Measurements from ENCODE around the gene KLK1. TPM values are rescaled to one million over a fixed set of nuclear protein-coding genes. Genes with fewer than 3 reads are reported as not detected.

The KLK1 gene
- total RNA-seq, 3 donors from 2014 or later, result 0.33 to 0.44 TPM; not detected in 1

DNA sequence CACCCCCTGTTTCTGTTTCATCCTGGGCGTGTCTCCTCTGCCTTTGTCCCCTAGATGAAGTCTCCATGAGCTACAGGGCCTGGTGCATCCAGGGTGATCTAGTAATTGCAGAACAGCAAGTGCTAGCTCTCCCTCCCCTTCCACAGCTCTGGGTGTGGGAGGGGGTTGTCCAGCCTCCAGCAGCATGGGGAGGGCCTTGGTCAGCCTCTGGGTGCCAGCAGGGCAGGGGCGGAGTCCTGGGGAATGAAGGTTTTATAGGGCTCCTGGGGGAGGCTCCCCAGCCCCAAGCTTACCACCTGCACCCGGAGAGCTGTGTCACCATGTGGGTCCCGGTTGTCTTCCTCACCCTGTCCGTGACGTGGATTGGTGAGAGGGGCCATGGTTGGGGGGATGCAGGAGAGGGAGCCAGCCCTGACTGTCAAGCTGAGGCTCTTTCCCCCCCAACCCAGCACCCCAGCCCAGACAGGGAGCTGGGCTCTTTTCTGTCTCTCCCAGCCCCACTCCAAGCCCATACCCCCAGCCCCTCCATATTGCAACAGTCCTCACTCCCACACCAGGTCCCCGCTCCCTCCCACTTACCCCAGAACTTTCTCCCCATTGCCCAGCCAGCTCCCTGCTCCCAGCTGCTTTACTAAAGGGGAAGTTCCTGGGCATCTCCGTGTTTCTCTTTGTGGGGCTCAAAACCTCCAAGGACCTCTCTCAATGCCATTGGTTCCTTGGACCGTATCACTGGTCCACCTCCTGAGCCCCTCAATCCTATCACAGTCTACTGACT is 31.2 kb upstream of the KLK1 start, which contains the start of gene KLK3:
TSS of gene KLK3 (plus strand) at position 280 of the 775 bp plus-strand sequence. CDS start at position 321, 41 bp downstream.
- intact Hi-C loops (cut with DNase I; ENCODE audit: low total_unique reads), result no loop called here
- Histone ChIP-seq H3K9me3 (no peaks in the 10 kb centered on the region), H3K27me3 (peaks cover 0 to 41% of the 10 kb centered on the region in 2 donors), H3K4me3 (no peak within 1 kb of the TSS), H3K4me1 (no peaks in the 10 kb centered on the region), H3K27ac (no peak within 1 kb of the TSS), H3K36me3 (no peaks in the 10 kb centered on the region)
- TF ChIP-seq POLR2AphosphoS5 (IDR thresholded peaks at IDR 0.05) (no peak), POLR2A (IDR thresholded peaks at IDR 0.05) (no peak)
- TF ChIP-seq, protein P1, sequence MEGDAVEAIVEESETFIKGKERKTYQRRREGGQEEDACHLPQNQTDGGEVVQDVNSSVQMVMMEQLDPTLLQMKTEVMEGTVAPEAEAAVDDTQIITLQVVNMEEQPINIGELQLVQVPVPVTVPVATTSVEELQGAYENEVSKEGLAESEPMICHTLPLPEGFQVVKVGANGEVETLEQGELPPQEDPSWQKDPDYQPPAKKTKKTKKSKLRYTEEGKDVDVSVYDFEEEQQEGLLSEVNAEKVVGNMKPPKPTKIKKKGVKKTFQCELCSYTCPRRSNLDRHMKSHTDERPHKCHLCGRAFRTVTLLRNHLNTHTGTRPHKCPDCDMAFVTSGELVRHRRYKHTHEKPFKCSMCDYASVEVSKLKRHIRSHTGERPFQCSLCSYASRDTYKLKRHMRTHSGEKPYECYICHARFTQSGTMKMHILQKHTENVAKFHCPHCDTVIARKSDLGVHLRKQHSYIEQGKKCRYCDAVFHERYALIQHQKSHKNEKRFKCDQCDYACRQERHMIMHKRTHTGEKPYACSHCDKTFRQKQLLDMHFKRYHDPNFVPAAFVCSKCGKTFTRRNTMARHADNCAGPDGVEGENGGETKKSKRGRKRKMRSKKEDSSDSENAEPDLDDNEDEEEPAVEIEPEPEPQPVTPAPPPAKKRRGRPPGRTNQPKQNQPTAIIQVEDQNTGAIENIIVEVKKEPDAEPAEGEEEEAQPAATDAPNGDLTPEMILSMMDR (IDR thresholded peaks at IDR 0.05), result no peak
- DNase-seq (ENCODE audit: low spot score in 2 of 2), result no peak

DNA sequence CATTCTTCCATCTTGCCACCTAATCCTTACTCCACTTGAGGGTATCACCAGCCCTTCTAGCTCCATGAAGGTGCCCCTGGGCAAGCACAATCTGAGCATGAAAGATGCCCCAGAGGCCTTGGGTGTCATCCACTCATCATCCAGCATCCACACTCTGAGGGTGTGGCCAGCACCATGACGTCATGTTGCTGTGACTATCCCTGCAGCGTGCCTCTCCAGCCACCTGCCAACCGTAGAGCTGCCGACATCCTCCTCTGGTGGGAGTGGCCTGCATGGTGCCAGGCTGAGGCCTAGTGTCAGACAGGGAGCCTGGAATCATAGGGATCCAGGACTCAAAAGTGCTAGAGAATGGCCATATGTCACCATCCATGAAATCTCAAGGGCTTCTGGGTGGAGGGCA is 28.0 kb upstream of the KLK1 start:
- TF ChIP-seq, protein P1 (IDR thresholded peaks at IDR 0.05), result no peak
- no peak for TF ChIP-seq POLR2AphosphoS5 (IDR thresholded peaks at IDR 0.05)
- no peak for TF ChIP-seq POLR2A (IDR thresholded peaks at IDR 0.05)

DNA sequence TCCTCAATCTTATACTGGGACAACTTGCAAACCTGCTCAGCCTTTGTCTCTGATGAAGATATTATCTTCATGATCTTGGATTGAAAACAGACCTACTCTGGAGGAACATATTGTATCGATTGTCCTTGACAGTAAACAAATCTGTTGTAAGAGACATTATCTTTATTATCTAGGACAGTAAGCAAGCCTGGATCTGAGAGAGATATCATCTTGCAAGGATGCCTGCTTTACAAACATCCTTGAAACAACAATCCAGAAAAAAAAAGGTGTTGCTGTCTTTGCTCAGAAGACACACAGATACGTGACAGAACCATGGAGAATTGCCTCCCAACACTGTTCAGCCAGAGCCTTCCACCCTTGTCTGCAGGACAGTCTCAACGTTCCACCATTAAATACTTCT is 27.2 kb upstream of the KLK1 start:
- TF ChIP-seq, protein P1 (IDR thresholded peaks at IDR 0.05), result no peak
- TF ChIP-seq POLR2AphosphoS5 (IDR thresholded peaks at IDR 0.05), result no peak
- no peak for TF ChIP-seq POLR2A (IDR thresholded peaks at IDR 0.05)
- no peaks in the 10 kb centered on the region for H3K36me3 ChIP-seq
- intact Hi-C loops (cut with DNase I; ENCODE audit: low total_unique reads), result no loop called here
- no peak overlapping the region for H3K4me3 ChIP-seq
- DNase-seq (ENCODE audit: low spot score in 2 of 2), result no peak
- H3K4me1 ChIP-seq, result no peaks in the 10 kb centered on the region
- H3K27me3 ChIP-seq, result peaks cover 0 to 18% of the 10 kb centered on the region in 2 donors
- no peaks in the 10 kb centered on the region for H3K9me3 ChIP-seq
- H3K27ac ChIP-seq, result no peak overlapping the region

More for the DNA sequence above, 28.0 kb upstream of the KLK1 start:
- Histone ChIP-seq H3K27me3 (peaks cover 0 to 25% of the 10 kb centered on the region in 2 donors), H3K36me3 (no peaks in the 10 kb centered on the region), H3K9me3 (no peaks in the 10 kb centered on the region), H3K4me1 (no peaks in the 10 kb centered on the region), H3K27ac (no peak overlapping the region), H3K4me3 (no peak overlapping the region)
- intact Hi-C loops (cut with DNase I; ENCODE audit: low total_unique reads), result no loop called here
- no peak for DNase-seq (ENCODE audit: low spot score in 2 of 2)

DNA sequence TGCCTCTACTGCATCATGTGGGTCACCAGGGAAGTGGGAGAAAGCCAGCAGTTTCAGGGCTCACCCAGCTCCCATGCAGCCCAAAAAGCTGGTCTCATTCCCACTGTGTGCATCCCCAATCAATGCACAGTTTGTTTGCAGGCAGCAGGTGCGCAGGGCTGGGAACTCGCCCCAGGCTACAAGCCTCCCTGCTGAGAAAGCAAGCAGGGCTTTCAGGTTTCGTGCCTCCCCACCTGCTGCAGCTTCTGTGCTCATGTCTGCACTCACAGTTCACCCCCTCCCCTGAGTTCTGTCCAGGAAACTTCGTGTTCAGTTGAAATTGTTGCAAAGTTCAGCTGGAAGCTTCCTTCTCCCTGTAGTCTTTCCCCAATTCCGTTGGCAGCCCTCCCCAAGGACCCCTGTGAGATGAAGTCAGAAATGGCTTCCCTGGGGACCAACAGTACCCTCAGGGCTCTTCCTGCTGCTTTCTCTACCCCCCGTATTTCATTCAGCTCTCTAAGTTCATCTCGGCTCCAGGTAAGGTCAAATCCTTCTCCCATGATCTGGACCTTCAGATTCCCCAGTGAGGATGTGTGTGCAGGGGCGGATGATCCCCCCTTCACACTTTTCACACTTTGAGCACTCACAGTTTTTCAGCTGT is 20.8 kb upstream of the KLK1 start:
- Histone ChIP-seq H3K9me3 (peaks cover 7 to 26% of the 10 kb centered on the region in 2 donors), H3K4me3 (no peak overlapping the region), H3K27ac (no peak overlapping the region), H3K27me3 (no peaks in the 10 kb centered on the region), H3K36me3 (no peaks in the 10 kb centered on the region), H3K4me1 (no peaks in the 10 kb centered on the region)
- no peak for DNase-seq (ENCODE audit: low spot score in 2 of 2)
- TF ChIP-seq POLR2AphosphoS5 (IDR thresholded peaks at IDR 0.05) (no peak), POLR2A (IDR thresholded peaks at IDR 0.05) (no peak)
- intact Hi-C loops (cut with DNase I; ENCODE audit: low total_unique reads), result no loop called here

DNA sequence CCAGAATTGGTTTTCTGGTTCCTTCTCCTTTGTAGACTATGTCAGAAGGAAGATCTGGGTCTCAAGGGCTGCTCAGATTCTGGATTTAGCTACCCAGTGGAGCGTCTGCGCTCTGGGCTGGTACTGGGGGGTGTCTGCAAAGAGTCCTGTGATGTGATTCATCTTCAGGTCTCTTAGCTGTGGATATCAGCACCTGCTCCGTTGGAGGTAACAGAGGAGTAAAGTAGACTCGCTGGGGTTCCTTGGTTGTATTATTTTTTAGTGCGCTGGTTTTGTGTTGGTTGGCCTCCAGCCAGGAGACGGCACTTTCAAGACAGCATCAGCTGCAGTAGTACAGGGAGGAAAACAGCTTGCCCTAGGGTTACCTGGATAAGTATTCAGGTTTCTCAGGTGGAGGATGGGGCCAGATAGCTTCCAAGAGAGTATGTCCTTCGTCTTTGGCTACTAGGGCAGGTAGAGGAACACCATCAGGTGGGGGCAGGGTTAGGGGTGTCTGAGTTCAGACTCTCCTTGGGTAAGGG is 20.2 kb upstream of the KLK1 start:
- DNase-seq (ENCODE audit: low spot score in 2 of 2), result no peak
- H3K4me1 ChIP-seq, result no peaks in the 10 kb centered on the region
- peaks cover 7 to 26% of the 10 kb centered on the region in 2 donors for H3K9me3 ChIP-seq
- H3K36me3 ChIP-seq, result no peaks in the 10 kb centered on the region
- H3K27ac ChIP-seq, result no peak overlapping the region
- intact Hi-C loops (cut with DNase I; ENCODE audit: low total_unique reads), result no loop called here
- TF ChIP-seq, protein P1 (IDR thresholded peaks at IDR 0.05), result no peak
- TF ChIP-seq POLR2A (IDR thresholded peaks at IDR 0.05), result no peak
- no peak for TF ChIP-seq POLR2AphosphoS5 (IDR thresholded peaks at IDR 0.05)
- H3K4me3 ChIP-seq, result no peak overlapping the region
- H3K27me3 ChIP-seq, result no peaks in the 10 kb centered on the region

Data from breast epithelium (tissue), 4 donors.